Panc1 (cell line): ENCODE measurements around the gene SFI1. TPM values are rescaled to one million over a fixed set of nuclear protein-coding genes. Genes with fewer than 3 reads are reported as not detected.

Source experiments
- ATAC-seq: fragments of 200-7000 bp; cut with Tn5 transposase; 2 replicates; pipeline ENCODE4 v1.9.1; 2020; ENCODE audit warnings: mild to moderate bottlenecking, moderate library complexity
- BruUV-seq: library from RNA; stranded (reverse); fragments of 400-500 nt; replicated peaks from 2 replicates; lab custom pipeline; 2021; lab: Mats Ljungman, UMichigan
- CTCF ChIA-PET: fragments of 300-600 bp; sonication (Branson Sonifier 250); formaldehyde crosslinking; loops from one replicate; lab custom pipeline; 2022; ENCODE audit warnings: antibody characterized with exemption; lab: Charles Lee
- POLR2A ChIA-PET: fragments of 300-600 bp; sonication (Branson Sonifier 250); formaldehyde crosslinking; loops from one replicate; lab custom pipeline; 2022; ENCODE audit warnings: antibody characterized with exemption; lab: Charles Lee
- DNase-seq: peaks from one replicate; pipeline ENCODE4 v3.0.0-alpha.2; 2010; ENCODE audit warnings: low read depth, low spot score
- H3K27ac ChIP-seq: 2 replicates; pipeline ENCODE4 v1.5.1; 2011; ENCODE audit warnings: mild to moderate bottlenecking, low read length, inconsistent platforms
- H3K27me3 ChIP-seq: fragments of 200-500 bp; sonication (Bioruptor generic); 2 replicates; pipeline ENCODE4 v1.6.0; 2014; ENCODE audit warnings: low read length, inconsistent platforms; ENCODE audit not compliant: control insufficient read depth, insufficient read depth
- H3K36me3 ChIP-seq: fragments of 200-500 bp; sonication (Bioruptor generic); 2 replicates; pipeline ENCODE4 v1.5.1; 2014; ENCODE audit warnings: inconsistent platforms, mild to moderate bottlenecking, low read length, moderate library complexity; ENCODE audit not compliant: control insufficient read depth, insufficient read depth
- H3K4me1 ChIP-seq: 2 replicates; pipeline ENCODE4 v1.5.1; 2011; ENCODE audit warnings: inconsistent platforms, mild to moderate bottlenecking, low read length, moderate library complexity; ENCODE audit not compliant: control insufficient read depth, insufficient read depth
- H3K4me3 ChIP-seq, 2 experiments: 2 replicates each; pipeline ENCODE4 v1.5.1; 2011 to 2012; ENCODE audit warnings: low read depth in 2 of 2, low read length in 2 of 2, mild to moderate bottlenecking in 2 of 2, inconsistent platforms in 1 of 2, moderate library complexity in 1 of 2
- H3K9me3 ChIP-seq: fragments of 200-500 bp; sonication (Bioruptor generic); 2 replicates; pipeline ENCODE4 v1.5.1; 2014; ENCODE audit warnings: low read depth, mild to moderate bottlenecking, inconsistent platforms, low read length, moderate library complexity; ENCODE audit not compliant: control insufficient read depth, insufficient read depth
- POLR2AphosphoS5 ChIP-seq: IDR thresholded peaks from 2 replicates; pipeline ENCODE4 v1.6.1; 2012; ENCODE audit warnings: mild to moderate bottlenecking, low read depth, low read length, moderate library complexity
- SIN3A ChIP-seq: IDR thresholded peaks from 2 replicates; pipeline ENCODE4 v1.6.1; 2012; ENCODE audit warnings: low read depth, mild to moderate bottlenecking, low read length, moderate library complexity, borderline replicate concordance; ENCODE audit not compliant: insufficient read depth
- TCF7L2 ChIP-seq: IDR thresholded peaks from 2 replicates; pipeline ENCODE4 v1.6.1; 2011; ENCODE audit warnings: mild to moderate bottlenecking, low read depth, low read length, inconsistent platforms
- in situ Hi-C: cut with HindIII; loops from 2 replicates; pipeline ENCODE4 v1.10.0; 2016; ENCODE audit warnings: low sequenced_read_pairs, low pct_unique_long_range_greater_than_20kb
- intact Hi-C: fragments of 100-400 bp; cut with micrococcal nuclease; formaldehyde crosslinking; loops from one replicate; pipeline ENCODE4 v1.10.0; 2022; ENCODE audit not compliant: unreplicated experiment
- total RNA-seq: library from RNA; stranded (reverse); gene quantifications from one replicate; pipeline ENCODE4 v1.2.1, GENCODE V29; 2021; ENCODE audit not compliant: unreplicated experiment
- TF ChIP-seq, protein P1 (sequence below): fragments of 450-650 bp; IDR thresholded peaks from 2 replicates; pipeline ENCODE4 v1.5.1; 2017; ENCODE audit warnings: mild to moderate bottlenecking
- TF ChIP-seq, protein P2 (sequence below), 2 experiments: IDR thresholded peaks; 2 replicates each; pipeline ENCODE4 v1.6.1; 2011 to 2012; ENCODE audit warnings: low read depth in 2 of 2, control low read depth in 1 of 2, low read length in 1 of 2, mild to moderate bottlenecking in 1 of 2, moderate library complexity in 1 of 2; ENCODE audit not compliant: insufficient read depth in 1 of 2

The SFI1 gene
- total RNA-seq, 1 experiment from 2014 or later, result 29.9 TPM

DNA sequence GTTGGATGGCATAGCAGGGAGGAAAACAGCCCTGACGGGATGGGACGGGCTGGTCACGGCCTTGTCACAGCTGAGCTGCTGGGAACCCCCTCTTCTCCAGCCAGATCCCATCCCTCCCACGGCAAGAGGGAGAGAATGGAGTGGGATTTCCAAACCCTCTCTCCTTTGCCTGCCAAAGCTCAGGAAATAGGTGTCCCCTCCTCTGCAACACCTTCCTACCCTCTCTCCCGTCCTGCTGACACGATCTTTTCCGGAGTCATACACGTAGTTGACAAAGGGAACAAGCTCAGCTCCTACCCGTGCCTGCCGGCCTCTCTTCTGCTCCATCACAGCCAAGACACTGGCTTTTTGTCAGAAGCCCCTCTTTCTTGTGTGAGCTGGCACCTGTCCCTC is 117.6 kb downstream of the SFI1 start:
- Histone ChIP-seq H3K9me3 (no peaks in the 10 kb centered on the region), H3K27me3 (no peaks in the 10 kb centered on the region), H3K36me3 (no peaks in the 10 kb centered on the region), H3K27ac (no peak overlapping the region), H3K4me3 (no peak overlapping the region), H3K4me1 (no peaks in the 10 kb centered on the region)
- no TSS peak for BruUV-seq
- DNase-seq (no peak), ATAC-seq (no peak)
- intact Hi-C loops, result no loop called here
- TF ChIP-seq TCF7L2 (no peak), SIN3A (no peak), POLR2AphosphoS5 (no peak)
- TF ChIP-seq, protein P1, sequence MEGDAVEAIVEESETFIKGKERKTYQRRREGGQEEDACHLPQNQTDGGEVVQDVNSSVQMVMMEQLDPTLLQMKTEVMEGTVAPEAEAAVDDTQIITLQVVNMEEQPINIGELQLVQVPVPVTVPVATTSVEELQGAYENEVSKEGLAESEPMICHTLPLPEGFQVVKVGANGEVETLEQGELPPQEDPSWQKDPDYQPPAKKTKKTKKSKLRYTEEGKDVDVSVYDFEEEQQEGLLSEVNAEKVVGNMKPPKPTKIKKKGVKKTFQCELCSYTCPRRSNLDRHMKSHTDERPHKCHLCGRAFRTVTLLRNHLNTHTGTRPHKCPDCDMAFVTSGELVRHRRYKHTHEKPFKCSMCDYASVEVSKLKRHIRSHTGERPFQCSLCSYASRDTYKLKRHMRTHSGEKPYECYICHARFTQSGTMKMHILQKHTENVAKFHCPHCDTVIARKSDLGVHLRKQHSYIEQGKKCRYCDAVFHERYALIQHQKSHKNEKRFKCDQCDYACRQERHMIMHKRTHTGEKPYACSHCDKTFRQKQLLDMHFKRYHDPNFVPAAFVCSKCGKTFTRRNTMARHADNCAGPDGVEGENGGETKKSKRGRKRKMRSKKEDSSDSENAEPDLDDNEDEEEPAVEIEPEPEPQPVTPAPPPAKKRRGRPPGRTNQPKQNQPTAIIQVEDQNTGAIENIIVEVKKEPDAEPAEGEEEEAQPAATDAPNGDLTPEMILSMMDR, result no peak
- TF ChIP-seq, protein P2, sequence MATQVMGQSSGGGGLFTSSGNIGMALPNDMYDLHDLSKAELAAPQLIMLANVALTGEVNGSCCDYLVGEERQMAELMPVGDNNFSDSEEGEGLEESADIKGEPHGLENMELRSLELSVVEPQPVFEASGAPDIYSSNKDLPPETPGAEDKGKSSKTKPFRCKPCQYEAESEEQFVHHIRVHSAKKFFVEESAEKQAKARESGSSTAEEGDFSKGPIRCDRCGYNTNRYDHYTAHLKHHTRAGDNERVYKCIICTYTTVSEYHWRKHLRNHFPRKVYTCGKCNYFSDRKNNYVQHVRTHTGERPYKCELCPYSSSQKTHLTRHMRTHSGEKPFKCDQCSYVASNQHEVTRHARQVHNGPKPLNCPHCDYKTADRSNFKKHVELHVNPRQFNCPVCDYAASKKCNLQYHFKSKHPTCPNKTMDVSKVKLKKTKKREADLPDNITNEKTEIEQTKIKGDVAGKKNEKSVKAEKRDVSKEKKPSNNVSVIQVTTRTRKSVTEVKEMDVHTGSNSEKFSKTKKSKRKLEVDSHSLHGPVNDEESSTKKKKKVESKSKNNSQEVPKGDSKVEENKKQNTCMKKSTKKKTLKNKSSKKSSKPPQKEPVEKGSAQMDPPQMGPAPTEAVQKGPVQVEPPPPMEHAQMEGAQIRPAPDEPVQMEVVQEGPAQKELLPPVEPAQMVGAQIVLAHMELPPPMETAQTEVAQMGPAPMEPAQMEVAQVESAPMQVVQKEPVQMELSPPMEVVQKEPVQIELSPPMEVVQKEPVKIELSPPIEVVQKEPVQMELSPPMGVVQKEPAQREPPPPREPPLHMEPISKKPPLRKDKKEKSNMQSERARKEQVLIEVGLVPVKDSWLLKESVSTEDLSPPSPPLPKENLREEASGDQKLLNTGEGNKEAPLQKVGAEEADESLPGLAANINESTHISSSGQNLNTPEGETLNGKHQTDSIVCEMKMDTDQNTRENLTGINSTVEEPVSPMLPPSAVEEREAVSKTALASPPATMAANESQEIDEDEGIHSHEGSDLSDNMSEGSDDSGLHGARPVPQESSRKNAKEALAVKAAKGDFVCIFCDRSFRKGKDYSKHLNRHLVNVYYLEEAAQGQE (IDR thresholded peaks at IDR 0.05; ENCODE audit: insufficient read depth in 1 of 2, low read depth in 2 of 2, low read length in 1 of 2), result no peak
- ChIA-PET CTCF (interaction anchor here (0.6 kb wide), 1 partner anchor 35 kb away, joined by 4 read pairs; no protein-coding TSS in a partner anchor), POLR2A (no interaction called here)
- in situ Hi-C loops, result no loop called here

DNA sequence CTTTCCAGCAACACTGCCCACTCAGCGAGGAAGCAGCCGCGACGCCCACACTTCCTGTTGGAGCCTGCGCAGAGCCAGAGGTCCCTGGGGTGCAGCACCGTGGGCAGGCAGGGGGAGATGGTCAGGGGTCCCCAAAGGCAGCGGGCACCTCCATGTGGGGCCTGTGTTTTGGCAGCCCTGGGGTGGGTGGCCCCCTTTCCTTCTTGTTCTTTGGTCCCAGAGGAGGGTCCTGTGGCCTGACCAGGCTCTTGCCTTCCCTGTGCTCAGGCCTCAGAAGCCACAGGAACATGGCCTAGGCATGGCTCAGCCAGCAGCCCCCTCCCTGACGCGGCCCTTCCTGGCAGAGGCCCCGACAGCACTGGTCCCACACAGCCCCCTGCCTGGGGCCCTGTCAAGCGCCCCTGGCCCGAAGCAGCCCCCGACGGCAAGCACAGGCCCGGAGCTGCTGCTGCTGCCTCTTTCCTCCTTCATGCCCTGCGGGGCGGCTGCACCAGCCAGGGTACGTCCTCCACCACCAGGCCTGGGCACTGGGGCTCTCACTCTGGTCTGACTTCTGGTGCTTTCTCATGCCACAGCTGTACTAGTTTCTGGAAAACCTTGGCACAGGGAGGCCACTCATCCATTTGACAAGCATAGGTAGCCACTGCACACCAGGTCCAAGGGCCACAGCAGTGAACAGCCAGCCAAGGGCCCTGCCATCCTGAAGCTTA is 118.6 kb downstream of the SFI1 start:
- H3K4me3 ChIP-seq, result no peak overlapping the region
- no peaks in the 10 kb centered on the region for H3K36me3 ChIP-seq
- ChIA-PET CTCF (no interaction called here), POLR2A (no interaction called here)
- no peak for ATAC-seq
- no peaks in the 10 kb centered on the region for H3K9me3 ChIP-seq
- TF ChIP-seq TCF7L2 (no peak), POLR2AphosphoS5 (no peak), SIN3A (no peak)
- TF ChIP-seq, protein P1, result no peak
- TF ChIP-seq, protein P2 (IDR thresholded peaks at IDR 0.05; ENCODE audit: insufficient read depth in 1 of 2, low read depth in 2 of 2, low read length in 1 of 2), result no peak
- no peak overlapping the region for H3K27ac ChIP-seq
- in situ Hi-C loops, result no loop called here
- DNase-seq, result no peak
- H3K27me3 ChIP-seq, result no peaks in the 10 kb centered on the region
- intact Hi-C loops, result no loop called here
- no peaks in the 10 kb centered on the region for H3K4me1 ChIP-seq
- BruUV-seq, result no TSS peak
